A549 (cell line): Measurements from ENCODE around the gene LRRC71. TPM values are rescaled to one million over a fixed set of nuclear protein-coding genes. Genes with fewer than 3 reads are reported as not detected.

ENCODE experiments used
- ATAC-seq, 2 experiments: fragments of 200-7000 bp in 1 of 2; fragments of >200 bp in 1 of 2; cut with Nextera tagmentation in 1 of 2; cut with Tn5 transposase in 1 of 2; 3 replicates each; pipeline versions ENCODE4 v1.8.0 to v1.9.1; 2018 to 2020; ENCODE audit warnings: mild to moderate bottlenecking in 1 of 2, moderate library complexity in 1 of 2
- CTCF ChIA-PET: fragments of 300-600 bp; sonication (Branson Sonifier 250); formaldehyde crosslinking; extraction: SDS; loops from one replicate; lab custom pipeline; 2021; ENCODE audit warnings: antibody characterized with exemption, inconsistent platforms; lab: Yijun Ruan, JAX
- POLR2A ChIA-PET: fragments of 350-600 bp; formaldehyde crosslinking; extraction: SDS; loops from one replicate; lab custom pipeline; 2021; ENCODE audit warnings: antibody characterized with exemption, inconsistent platforms; lab: Yijun Ruan, JAX
- DNase-seq, 2 experiments: peaks; one replicate each; pipeline versions ENCODE4 v3.0.0 to v3.0.0-alpha.2; 2011 to 2016; ENCODE audit warnings: low read depth in 1 of 2, low spot score in 1 of 2
- FAIRE-seq: peaks from 2 replicates; lab custom pipeline; 2011; peaks lifted over from hg19 to GRCh38; lab: Jason Lieb, UNC
- H3K27ac ChIP-seq, 2 experiments: fragments of >200 bp; sonication (Bioruptor Twin); formaldehyde crosslinking; 3 replicates each; pipeline ENCODE4 v1.5.1; 2016 to 2017
- H3K4me1 ChIP-seq: fragments of >200 bp; sonication (Bioruptor Twin); formaldehyde crosslinking; 3 replicates; pipeline ENCODE4 v1.6.1; 2016
- H3K4me2 ChIP-seq: fragments of >200 bp; sonication (Bioruptor Twin); formaldehyde crosslinking; 3 replicates; pipeline ENCODE4 v1.6.1; 2016
- H3K4me3 ChIP-seq: fragments of >200 bp; sonication (Bioruptor Twin); formaldehyde crosslinking; 3 replicates; pipeline ENCODE4 v1.5.1; 2016
- H3K9me3 ChIP-seq: fragments of >200 bp; sonication (Bioruptor Twin); formaldehyde crosslinking; 3 replicates; pipeline ENCODE4 v1.6.1; 2016
- CHD2 ChIP-seq: fragments of 150-350 bp; IDR thresholded peaks from 2 replicates; pipeline ENCODE4 v1.6.1; 2014; ENCODE audit warnings: low read length; ENCODE audit not compliant: partially characterized antibody
- EHF ChIP-seq: fragments of 250-450 bp; sonication (Bioruptor Pico); IDR thresholded peaks from 2 replicates; pipeline ENCODE4 v1.5.0; 2020; ENCODE audit warnings: mild to moderate bottlenecking
- EHMT2 ChIP-seq: fragments of 200-600 bp; sonication (generic); IDR thresholded peaks from 2 replicates; pipeline ENCODE4 v1.6.1; 2016; ENCODE audit warnings: antibody characterized with exemption, low read depth, mild to moderate bottlenecking, moderate library complexity
- FOSB ChIP-seq: fragments of 250-450 bp; sonication (Bioruptor Pico); IDR thresholded peaks from 2 replicates; pipeline ENCODE4 v1.5.0; 2020; ENCODE audit warnings: mild to moderate bottlenecking, moderate library complexity
- HEYL ChIP-seq: fragments of 250-450 bp; sonication (Bioruptor Pico); IDR thresholded peaks from 2 replicates; pipeline ENCODE4 v1.8.0; 2021; ENCODE audit warnings: mild to moderate bottlenecking, moderate library complexity
- KDM5A ChIP-seq: fragments of 200-600 bp; sonication (generic); IDR thresholded peaks from 2 replicates; pipeline ENCODE4 v1.6.1; 2016; ENCODE audit warnings: antibody characterized with exemption, mild to moderate bottlenecking
- RARB ChIP-seq: fragments of 250-450 bp; sonication (Bioruptor Pico); IDR thresholded peaks from 2 replicates; pipeline ENCODE4 v1.8.0; 2021; ENCODE audit warnings: mild to moderate bottlenecking, moderate library complexity
- RCOR1 ChIP-seq: fragments of 150-350 bp; IDR thresholded peaks from 2 replicates; pipeline ENCODE4 v1.6.1; 2014; ENCODE audit warnings: antibody characterized with exemption, low read length, low read depth
- SREBF2 ChIP-seq: fragments of 450-650 bp; IDR thresholded peaks from 2 replicates; pipeline ENCODE4 v1.6.1; 2014; ENCODE audit warnings: mild to moderate bottlenecking, moderate library complexity
- TFCP2L1 ChIP-seq: fragments of 250-450 bp; sonication (Bioruptor Pico); IDR thresholded peaks from 2 replicates; pipeline ENCODE4 v1.5.0; 2021; ENCODE audit warnings: mild to moderate bottlenecking
- ZFP36 ChIP-seq: fragments of 450-650 bp; IDR thresholded peaks from 2 replicates; pipeline ENCODE4 v1.6.1; 2014; ENCODE audit warnings: borderline replicate concordance; ENCODE audit not compliant: partially characterized antibody
- WGBS: methylation state at CpG from one replicate; pipeline ENCODE4 v1.1.6; 2017; ENCODE audit errors: missing lambda C conversion rate; 5-methylcytosine and 5-hydroxymethylcytosine counted together
- polyA plus RNA-seq, 4 experiments: library from polyadenylated mRNA; depleted of rRNA in 3 of 4; stranded (reverse); fragments of >200 nt; fragmentation: RNase III in 1 of 4; extraction: RNeasy Plus Mini Kit Qiagen cat#74134 plus additional on column Dnase treatment in 1 of 4; gene quantifications; 2 replicates in 3 of 4; 3 replicates in 1 of 4; pipeline ENCODE4 v1.2.3, GENCODE V29; 2011 to 2017
- TF ChIP-seq, protein P1 (sequence below): IDR thresholded peaks from 2 replicates; pipeline ENCODE4 v1.6.1; 2012
- TF ChIP-seq, protein P2 (sequence below): fragments of 150-350 bp; IDR thresholded peaks from 2 replicates; pipeline ENCODE4 v1.6.1; 2014; ENCODE audit warnings: low read depth, mild to moderate bottlenecking, low read length
- TF ChIP-seq, protein P3 (sequence below): fragments of >200 bp; sonication (Bioruptor Twin); formaldehyde crosslinking; IDR thresholded peaks from 3 replicates; pipeline ENCODE4 v1.5.1; 2016
- TF ChIP-seq, protein P4 (sequence below): fragments of >200 bp; sonication (Bioruptor Twin); formaldehyde crosslinking; IDR thresholded peaks from 3 replicates; pipeline ENCODE4 v1.6.1; 2016

The LRRC71 gene
- polyA plus RNA-seq, 2 of the 4 experiments (the other 2 are of a cell fraction) = 0.10 TPM; not detected in 1

DNA sequence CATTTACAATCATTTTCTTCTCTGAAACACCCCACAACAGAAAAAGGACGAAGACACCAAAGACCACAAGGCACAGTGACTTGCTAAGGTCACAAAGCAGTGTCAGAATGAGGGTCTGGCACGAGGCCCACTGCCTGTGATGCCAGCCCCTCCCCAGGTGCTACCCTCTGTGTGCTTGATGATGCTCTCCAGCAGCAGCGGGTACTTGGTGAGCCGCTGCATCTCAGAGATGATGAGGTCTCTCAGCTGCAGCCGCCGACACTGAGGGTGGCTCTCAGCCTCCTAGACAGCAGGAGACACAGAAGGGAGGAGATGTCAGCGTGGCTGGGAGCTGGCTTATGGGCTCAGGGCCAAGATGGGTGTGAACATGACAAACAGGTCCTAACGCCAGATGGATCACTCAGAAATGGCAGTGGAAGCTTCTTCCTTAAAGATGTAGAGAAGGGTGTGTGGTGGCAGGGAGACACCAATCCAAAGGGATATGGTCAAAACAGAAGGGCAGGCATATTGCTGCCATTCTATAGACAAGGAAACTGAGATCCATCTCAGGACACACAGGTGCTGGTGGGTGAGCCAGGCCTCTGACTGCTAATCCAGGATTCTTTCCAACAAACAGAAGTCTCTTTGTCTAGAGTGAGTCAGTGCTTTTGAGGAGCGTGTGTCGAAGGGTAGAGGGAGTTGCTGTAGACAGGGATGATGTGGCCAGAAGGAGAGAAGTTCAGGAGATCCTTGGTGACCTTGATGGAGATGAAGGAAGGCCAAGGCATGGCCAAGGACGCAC lies 25.6 kb downstream of the LRRC71 start (continued):
- TF ChIP-seq EHMT2 = no peak
- TF ChIP-seq EHF = no peak

DNA sequence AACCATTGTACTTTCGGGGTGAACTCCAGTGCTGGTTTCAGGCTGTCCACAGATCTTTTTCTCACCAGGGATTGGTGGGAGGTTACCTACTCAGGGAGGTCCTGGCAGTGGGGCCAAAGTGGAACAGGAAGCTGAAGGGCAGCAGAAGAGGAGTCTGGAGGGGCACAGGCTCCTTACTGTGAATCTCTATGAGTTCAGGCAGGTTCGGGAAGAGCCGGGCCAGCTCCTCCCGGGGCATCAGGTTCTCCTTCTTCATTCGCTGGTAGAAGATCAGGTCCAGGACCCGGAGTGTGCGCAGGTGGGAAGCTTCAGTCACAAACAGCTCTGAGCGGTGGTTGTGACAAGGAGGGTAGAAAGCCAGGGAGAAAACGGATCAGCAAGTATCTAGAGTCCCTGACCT lies 26.7 kb downstream of the LRRC71 start:
- no peak overlapping the region for H3K4me3 ChIP-seq
- DNase-seq (no peak), FAIRE-seq (no peak), ATAC-seq (no peak)
- TF ChIP-seq CHD2 = no peak
- ChIA-PET POLR2A (no interaction called here), CTCF (interaction anchor here (0.7 to 2.2 kb wide), 8 partner anchors 9 to 258 kb away, joined by 3 to 11 read pairs (median 4); partner anchors contain the start of gene NTRK1)
- no peaks in the 10 kb centered on the region for H3K9me3 ChIP-seq
- WGBS = 93% methylated on average over 9 of the region's 9 CpGs
- H3K4me2 ChIP-seq = no peak overlapping the region
- H3K4me1 ChIP-seq = no peaks in the 10 kb centered on the region
- H3K27ac ChIP-seq = no peak overlapping the region

DNA sequence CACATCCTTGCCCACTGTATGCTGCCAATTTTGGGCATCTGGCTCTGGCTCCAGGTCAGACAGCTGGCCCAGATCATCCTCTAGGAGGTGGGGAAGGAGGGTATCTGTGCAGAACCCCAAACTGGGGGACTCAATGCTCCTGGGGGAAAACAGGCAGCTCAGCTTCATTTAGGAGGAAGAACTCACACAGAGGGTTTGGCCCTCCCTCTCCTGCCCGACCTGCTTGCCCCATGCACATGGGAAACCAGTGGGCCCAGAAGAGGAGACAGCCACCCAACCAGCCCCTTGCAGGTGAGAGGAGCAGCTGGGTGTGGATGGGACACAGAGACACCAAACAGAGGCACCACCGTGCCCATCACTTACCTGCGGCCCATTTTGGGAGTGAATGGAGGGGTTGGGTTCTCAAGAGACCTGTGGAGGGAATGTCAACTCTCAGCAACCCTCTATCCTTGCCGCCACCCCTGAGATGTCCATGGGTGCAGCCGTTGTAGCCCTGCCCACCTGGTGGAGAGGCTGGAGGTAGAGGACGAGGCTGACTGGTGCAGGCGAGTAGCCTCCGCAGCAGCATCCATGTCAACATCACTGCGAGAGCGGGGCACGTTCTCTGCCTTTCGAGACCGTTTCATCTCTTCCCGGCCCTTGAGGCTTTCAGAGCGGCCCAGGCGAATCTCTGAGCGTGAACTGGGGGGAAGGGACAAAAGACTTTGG lies 27.5 kb downstream of the LRRC71 start:
- POLR2A ChIA-PET = no interaction called here
- no peak overlapping the region for H3K27ac ChIP-seq
- no peak for TF ChIP-seq RCOR1
- H3K4me3 ChIP-seq = no peak overlapping the region
- no peaks in the 10 kb centered on the region for H3K4me1 ChIP-seq
- FAIRE-seq (no peak), DNase-seq (no peak), ATAC-seq (no peak)
- H3K9me3 ChIP-seq = no peaks in the 10 kb centered on the region
- CTCF ChIA-PET = interaction anchor here (0.9 to 2.2 kb wide), 9 partner anchors 8 to 26 kb away, joined by 3 to 11 read pairs (median 5); no protein-coding TSS in a partner anchor
- WGBS = 94% methylated on average over 17 of the region's 17 CpGs
- no peak overlapping the region for H3K4me2 ChIP-seq

DNA sequence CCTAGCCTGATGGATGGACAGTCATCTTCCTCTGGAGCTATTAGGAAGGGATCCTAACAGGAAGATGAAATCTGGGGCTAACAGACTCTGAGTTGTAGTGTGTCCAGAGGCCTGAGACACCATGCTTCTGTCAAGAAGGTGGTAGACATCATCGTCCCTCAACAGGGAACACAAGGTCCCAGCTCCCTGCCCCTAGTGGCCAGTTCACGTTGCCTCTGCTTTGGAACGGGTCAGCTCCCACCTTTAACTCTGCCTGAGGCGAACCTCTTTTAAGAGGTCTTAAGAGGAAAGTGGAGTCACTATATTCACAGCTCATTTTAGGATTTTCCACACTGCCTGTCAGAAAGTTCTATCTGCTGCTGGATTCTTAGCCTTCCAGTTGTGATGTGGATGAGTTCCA lies 28.3 kb downstream of the LRRC71 start:
- no peak for TF ChIP-seq SREBF2
- no peak for TF ChIP-seq KDM5A
- no peak for TF ChIP-seq HEYL
- TF ChIP-seq, protein P1, sequence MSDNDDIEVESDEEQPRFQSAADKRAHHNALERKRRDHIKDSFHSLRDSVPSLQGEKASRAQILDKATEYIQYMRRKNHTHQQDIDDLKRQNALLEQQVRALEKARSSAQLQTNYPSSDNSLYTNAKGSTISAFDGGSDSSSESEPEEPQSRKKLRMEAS = no peak
- TF ChIP-seq, protein P2, sequence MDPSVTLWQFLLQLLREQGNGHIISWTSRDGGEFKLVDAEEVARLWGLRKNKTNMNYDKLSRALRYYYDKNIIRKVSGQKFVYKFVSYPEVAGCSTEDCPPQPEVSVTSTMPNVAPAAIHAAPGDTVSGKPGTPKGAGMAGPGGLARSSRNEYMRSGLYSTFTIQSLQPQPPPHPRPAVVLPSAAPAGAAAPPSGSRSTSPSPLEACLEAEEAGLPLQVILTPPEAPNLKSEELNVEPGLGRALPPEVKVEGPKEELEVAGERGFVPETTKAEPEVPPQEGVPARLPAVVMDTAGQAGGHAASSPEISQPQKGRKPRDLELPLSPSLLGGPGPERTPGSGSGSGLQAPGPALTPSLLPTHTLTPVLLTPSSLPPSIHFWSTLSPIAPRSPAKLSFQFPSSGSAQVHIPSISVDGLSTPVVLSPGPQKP = no peak
- no peak for TF ChIP-seq FOSB
- TF ChIP-seq, protein P3, sequence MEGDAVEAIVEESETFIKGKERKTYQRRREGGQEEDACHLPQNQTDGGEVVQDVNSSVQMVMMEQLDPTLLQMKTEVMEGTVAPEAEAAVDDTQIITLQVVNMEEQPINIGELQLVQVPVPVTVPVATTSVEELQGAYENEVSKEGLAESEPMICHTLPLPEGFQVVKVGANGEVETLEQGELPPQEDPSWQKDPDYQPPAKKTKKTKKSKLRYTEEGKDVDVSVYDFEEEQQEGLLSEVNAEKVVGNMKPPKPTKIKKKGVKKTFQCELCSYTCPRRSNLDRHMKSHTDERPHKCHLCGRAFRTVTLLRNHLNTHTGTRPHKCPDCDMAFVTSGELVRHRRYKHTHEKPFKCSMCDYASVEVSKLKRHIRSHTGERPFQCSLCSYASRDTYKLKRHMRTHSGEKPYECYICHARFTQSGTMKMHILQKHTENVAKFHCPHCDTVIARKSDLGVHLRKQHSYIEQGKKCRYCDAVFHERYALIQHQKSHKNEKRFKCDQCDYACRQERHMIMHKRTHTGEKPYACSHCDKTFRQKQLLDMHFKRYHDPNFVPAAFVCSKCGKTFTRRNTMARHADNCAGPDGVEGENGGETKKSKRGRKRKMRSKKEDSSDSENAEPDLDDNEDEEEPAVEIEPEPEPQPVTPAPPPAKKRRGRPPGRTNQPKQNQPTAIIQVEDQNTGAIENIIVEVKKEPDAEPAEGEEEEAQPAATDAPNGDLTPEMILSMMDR = 0 out of 3 replicates have a peak, but pooled peaks have one; percentile 7
- no peak overlapping the region for H3K27ac ChIP-seq
- DNase-seq (peak in 1 of 2 experiments; percentile 25), ATAC-seq (peak; percentile 62 to 81; a peak in 3 of 6 replicates), FAIRE-seq (no peak)
- H3K4me3 ChIP-seq = no peak overlapping the region
- WGBS = 72% methylated on average over 4 of the region's 4 CpGs
- H3K4me1 ChIP-seq = no peaks in the 10 kb centered on the region
- no peak overlapping the region for H3K4me2 ChIP-seq
- ChIA-PET CTCF (interaction anchor here (0.8 to 1.8 kb wide), 9 partner anchors 9 to 152 kb away, joined by 3 to 7 read pairs (median 3); no protein-coding TSS in a partner anchor), POLR2A (no interaction called here)
- no peaks in the 10 kb centered on the region for H3K9me3 ChIP-seq

DNA sequence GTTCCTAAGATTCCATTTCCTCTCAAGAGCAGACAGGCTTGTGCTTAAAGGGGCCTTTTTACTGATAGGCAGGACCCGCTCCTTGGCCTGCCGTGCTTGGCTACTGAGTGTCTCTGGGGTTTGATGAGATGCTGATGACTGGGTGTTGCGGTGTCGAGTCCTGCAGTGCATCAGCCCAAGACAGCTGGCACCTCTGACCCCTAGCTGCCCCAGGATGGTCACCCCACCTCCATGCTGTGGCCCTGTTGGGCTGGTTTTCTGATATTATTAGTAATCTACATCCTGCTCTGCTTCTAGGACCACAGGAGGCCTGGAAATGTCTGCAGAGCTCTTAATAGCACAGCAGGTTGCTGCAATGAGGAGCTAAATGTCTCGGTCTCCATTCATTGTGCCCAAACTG lies 28.7 kb downstream of the LRRC71 start:
- H3K27ac ChIP-seq = no peak overlapping the region
- ChIA-PET POLR2A (no interaction called here), CTCF (interaction anchor here (0.6 to 2.3 kb wide), 11 partner anchors 9 to 153 kb away, joined by 3 to 10 read pairs (median 3); no protein-coding TSS in a partner anchor)
- ATAC-seq (no peak), FAIRE-seq (no peak), DNase-seq (no peak)
- no peaks in the 10 kb centered on the region for H3K9me3 ChIP-seq
- H3K4me2 ChIP-seq = no peak overlapping the region
- no peak overlapping the region for H3K4me3 ChIP-seq
- no peaks in the 10 kb centered on the region for H3K4me1 ChIP-seq
- WGBS = 98% methylated on average over 5 of the region's 5 CpGs
- TF ChIP-seq RARB (CRISPR knock-in tag) (no peak), EHF (no peak), KDM5A (no peak), TFCP2L1 (CRISPR knock-in tag) (no peak), ZFP36 (no peak)
- TF ChIP-seq, protein P4, sequence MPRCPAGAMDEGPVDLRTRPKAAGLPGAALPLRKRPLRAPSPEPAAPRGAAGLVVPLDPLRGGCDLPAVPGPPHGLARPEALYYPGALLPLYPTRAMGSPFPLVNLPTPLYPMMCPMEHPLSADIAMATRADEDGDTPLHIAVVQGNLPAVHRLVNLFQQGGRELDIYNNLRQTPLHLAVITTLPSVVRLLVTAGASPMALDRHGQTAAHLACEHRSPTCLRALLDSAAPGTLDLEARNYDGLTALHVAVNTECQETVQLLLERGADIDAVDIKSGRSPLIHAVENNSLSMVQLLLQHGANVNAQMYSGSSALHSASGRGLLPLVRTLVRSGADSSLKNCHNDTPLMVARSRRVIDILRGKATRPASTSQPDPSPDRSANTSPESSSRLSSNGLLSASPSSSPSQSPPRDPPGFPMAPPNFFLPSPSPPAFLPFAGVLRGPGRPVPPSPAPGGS = no peak
- TF ChIP-seq, protein P2 = no peak
